22Rv1 (cell line): ENCODE measurements around the gene HEATR9.

ENCODE experiments used
- ZFX ChIP-seq: fragments of 450-650 bp; IDR thresholded peaks from 2 replicates; pipeline ENCODE4 v1.6.1; 2017; ENCODE audit warnings: antibody characterized with exemption, borderline replicate concordance
- TF ChIP-seq, protein P1 (sequence below): fragments of 450-650 bp; IDR thresholded peaks from 2 replicates; pipeline ENCODE4 v1.5.1; 2017; ENCODE audit warnings: mild to moderate bottlenecking

DNA sequence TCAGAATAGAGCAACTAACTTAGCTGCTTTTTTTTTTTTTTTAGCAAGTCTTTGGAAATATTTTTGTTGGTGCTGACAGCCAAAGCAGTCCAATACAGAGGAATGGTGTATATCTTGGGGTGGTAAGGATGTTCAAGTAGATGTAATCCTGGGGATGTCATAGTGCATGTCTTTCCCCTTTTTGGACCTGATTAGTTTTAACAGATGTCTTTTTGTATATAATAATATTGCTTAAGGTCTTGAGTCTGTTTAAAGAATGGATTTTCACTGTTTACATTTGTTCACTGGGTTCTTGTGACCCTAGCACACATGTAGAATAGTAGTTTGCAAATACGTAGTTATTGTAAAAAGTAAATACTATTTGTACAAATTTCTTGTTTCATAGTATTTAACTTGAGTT lies 51.5 kb downstream of the HEATR9 start:
- TF ChIP-seq, protein P1, sequence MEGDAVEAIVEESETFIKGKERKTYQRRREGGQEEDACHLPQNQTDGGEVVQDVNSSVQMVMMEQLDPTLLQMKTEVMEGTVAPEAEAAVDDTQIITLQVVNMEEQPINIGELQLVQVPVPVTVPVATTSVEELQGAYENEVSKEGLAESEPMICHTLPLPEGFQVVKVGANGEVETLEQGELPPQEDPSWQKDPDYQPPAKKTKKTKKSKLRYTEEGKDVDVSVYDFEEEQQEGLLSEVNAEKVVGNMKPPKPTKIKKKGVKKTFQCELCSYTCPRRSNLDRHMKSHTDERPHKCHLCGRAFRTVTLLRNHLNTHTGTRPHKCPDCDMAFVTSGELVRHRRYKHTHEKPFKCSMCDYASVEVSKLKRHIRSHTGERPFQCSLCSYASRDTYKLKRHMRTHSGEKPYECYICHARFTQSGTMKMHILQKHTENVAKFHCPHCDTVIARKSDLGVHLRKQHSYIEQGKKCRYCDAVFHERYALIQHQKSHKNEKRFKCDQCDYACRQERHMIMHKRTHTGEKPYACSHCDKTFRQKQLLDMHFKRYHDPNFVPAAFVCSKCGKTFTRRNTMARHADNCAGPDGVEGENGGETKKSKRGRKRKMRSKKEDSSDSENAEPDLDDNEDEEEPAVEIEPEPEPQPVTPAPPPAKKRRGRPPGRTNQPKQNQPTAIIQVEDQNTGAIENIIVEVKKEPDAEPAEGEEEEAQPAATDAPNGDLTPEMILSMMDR: no peak
- TF ChIP-seq ZFX: no peak
